Ureter (tissue), 1 donor: ENCODE data around the gene ARMCX2. TPM values are rescaled to one million over a fixed set of nuclear protein-coding genes. Genes with fewer than 3 reads are reported as not detected.

Experiments
- total RNA-seq: library from RNA; stranded (reverse); gene quantifications from one replicate; pipeline ENCODE4 v1.2.4, GENCODE V29; 2023
- donor health status: DM: yes; HTN: yes; CAD: no.

ARMCX2 gene
- total RNA-seq, 1 donor from 2014 or later, result 57.8 TPM

Other genes starting within 250 kb of the ARMCX2 start
- gene ARMCX4, start 174.4 kb downstream of the ARMCX2 start, total RNA-seq, result 29.8 TPM
- gene ARMCX1, start 109.3 kb downstream of the ARMCX2 start, total RNA-seq, result 17.6 TPM
- 57.4 TPM for gene ARMCX6, start 41.9 kb downstream of the ARMCX2 start, total RNA-seq
- gene ARMCX3, start 36.7 kb downstream of the ARMCX2 start, total RNA-seq, result 53.3 TPM